AG04449 (cell line): ENCODE measurements around the gene EIF4H.

Source experiments
- CTCF ChIA-PET: fragments of 350-600 bp; formaldehyde crosslinking; extraction: SDS; loops from one replicate; lab custom pipeline; 2021; ENCODE audit warnings: antibody characterized with exemption; lab: Yijun Ruan, JAX
- POLR2A ChIA-PET: fragments of 400-600, 350-600 bp; formaldehyde crosslinking; extraction: SDS; loops from one replicate; lab custom pipeline; 2020; ENCODE audit warnings: antibody characterized with exemption, inconsistent platforms; lab: Yijun Ruan, JAX
- DNase-seq: peaks from one replicate; pipeline ENCODE4 v3.0.0-alpha.2; 2010; ENCODE audit warnings: low read depth, low spot score
- H3K4me3 ChIP-seq: 2 replicates; pipeline ENCODE4 v1.5.1; 2011; ENCODE audit warnings: low read depth, mild to moderate bottlenecking, control low read depth, low read length
- TF ChIP-seq, protein P1 (sequence below): IDR thresholded peaks from one replicate; pipeline ENCODE4 v1.5.1; 2011; ENCODE audit warnings: mild to moderate bottlenecking, moderate library complexity, low read length, control low read depth, inconsistent platforms; ENCODE audit not compliant: insufficient read depth; ENCODE audit errors: missing control alignments

The EIF4H gene

GRCh38 chr7:74236284-74236683 is 62.1 kb downstream of the EIF4H start:
- no peak for DNase-seq
- POLR2A ChIA-PET = no interaction called here
- H3K4me3 ChIP-seq = no peak overlapping the region
- TF ChIP-seq, protein P1, sequence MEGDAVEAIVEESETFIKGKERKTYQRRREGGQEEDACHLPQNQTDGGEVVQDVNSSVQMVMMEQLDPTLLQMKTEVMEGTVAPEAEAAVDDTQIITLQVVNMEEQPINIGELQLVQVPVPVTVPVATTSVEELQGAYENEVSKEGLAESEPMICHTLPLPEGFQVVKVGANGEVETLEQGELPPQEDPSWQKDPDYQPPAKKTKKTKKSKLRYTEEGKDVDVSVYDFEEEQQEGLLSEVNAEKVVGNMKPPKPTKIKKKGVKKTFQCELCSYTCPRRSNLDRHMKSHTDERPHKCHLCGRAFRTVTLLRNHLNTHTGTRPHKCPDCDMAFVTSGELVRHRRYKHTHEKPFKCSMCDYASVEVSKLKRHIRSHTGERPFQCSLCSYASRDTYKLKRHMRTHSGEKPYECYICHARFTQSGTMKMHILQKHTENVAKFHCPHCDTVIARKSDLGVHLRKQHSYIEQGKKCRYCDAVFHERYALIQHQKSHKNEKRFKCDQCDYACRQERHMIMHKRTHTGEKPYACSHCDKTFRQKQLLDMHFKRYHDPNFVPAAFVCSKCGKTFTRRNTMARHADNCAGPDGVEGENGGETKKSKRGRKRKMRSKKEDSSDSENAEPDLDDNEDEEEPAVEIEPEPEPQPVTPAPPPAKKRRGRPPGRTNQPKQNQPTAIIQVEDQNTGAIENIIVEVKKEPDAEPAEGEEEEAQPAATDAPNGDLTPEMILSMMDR = no peak
- CTCF ChIA-PET = interaction anchor here (0.9 to 1.6 kb wide), 3 partner anchors 30 to 165 kb away, joined by 3 to 6 read pairs (median 4); no protein-coding TSS in a partner anchor

DNA sequence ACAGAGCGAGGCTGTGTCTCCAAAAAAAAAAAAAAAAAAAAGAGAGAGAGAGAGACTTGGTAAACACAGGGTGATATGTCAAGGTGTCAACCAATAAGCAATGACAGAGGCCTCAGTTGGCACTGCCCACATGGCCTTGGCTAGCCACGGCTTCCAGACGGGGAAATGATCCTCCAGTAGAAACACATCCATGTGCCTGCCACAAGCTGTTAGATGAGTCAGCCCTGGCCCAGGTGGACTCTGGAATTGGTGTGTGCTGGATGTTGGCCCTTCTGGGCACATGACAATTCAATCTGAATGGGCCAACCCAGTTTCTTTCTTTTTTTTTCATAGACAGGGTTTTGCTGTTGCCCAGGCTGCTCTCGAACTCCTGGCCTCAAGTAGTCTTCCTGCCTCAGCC is 66.3 kb downstream of the EIF4H start:
- H3K4me3 ChIP-seq = no peak overlapping the region
- no peak for DNase-seq
- ChIA-PET CTCF (interaction anchor here (2.0 kb wide), 1 partner anchor 34 kb away, joined by 6 read pairs; no protein-coding TSS in a partner anchor), POLR2A (no interaction called here)
- TF ChIP-seq, protein P1 = no peak

GRCh38 chr7:74242122-74242443 is 67.9 kb downstream of the EIF4H start:
- H3K4me3 ChIP-seq = no peak overlapping the region
- DNase-seq = no peak
- POLR2A ChIA-PET = no interaction called here

DNA sequence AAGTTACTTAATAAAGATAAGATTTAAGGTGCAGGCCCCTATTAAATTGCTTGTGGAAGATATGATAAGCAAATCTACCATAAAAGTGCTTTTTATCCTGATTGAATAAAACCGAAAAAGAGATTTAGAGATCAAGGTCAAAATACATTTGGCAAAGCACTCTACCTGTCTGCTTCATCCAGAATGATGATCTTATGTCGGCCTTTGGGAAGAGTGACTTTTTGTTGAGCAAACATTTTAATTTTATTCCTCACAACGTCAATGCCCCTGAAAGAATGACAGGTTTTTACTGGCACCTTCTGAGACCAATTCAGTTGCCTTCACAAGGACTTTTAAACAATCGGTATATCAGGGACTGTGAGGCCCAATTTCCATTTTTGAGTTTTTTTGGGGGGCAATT is 72.3 kb downstream of the EIF4H start:
- TF ChIP-seq, protein P1 = no peak
- POLR2A ChIA-PET = no interaction called here
- CTCF ChIA-PET = no interaction called here
- no peak overlapping the region for H3K4me3 ChIP-seq
- DNase-seq = no peak

More at GRCh38 chr7:74242122-74242443, 67.9 kb downstream of the EIF4H start:
- CTCF ChIA-PET = interaction anchor here (1.6 to 2.0 kb wide), 2 partner anchors 36 to 159 kb away, joined by 6 to 9 read pairs; no protein-coding TSS in a partner anchor
- TF ChIP-seq, protein P1 = no peak
